Stimulated activated CD8-positive, alpha-beta memory T cell treated with anti-CD3 and anti-CD28 coated beads, Interleukin-15, amount 100 ng/mL, for 4 hours (primary cell): ENCODE measurements around the gene ACVRL1.

Experiments used
- DNase-seq, 2 donors: peaks; one replicate each; pipeline ENCODE4 v3.0.0-alpha.2; 2020; ENCODE audit warnings: low read depth in 2 of 2

ACVRL1 gene

GRCh38 chr12:51898506-51898905, 8.8 kb upstream of the ACVRL1 start:
- DNase-seq: no peak

GRCh38 chr12:51898937-51899336, 8.4 kb upstream of the ACVRL1 start:
- DNase-seq: no peak

GRCh38 chr12:51900323-51900889, 6.9 kb upstream of the ACVRL1 start:
- DNase-seq: no peak

DNA sequence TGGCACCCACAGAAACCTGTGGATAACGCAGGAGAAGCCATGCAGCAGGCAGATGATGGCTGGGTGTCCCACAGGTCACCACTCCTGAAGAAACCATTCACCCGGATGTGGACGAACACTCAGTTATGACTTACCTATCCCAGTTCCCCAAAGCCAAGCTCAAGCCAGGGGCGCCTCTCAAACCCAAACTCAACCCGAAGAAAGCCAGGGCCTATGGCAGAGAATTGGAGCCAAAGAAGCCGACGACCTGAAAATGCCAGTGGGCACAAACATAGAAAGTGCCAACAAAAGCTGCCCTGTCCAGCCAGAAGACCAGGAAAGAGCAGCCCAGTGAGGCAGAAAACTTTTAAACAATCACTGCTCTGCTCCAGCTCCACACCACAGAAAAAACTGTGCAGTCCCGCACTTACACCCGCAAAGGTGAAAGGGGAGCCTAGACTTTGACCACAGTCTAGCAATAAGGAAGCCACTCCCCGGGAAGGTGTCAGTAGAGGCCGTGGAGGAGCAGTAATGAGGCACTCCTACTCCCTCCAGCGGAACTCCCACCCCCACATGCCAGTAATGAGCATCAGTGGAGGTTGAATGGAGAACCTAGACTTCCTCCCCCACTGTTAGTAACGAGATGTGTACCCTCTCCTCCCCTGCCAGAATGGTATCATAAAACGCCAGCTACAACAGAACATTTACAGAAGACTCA, 6.0 kb upstream of the ACVRL1 start:
- no peak for DNase-seq

DNA sequence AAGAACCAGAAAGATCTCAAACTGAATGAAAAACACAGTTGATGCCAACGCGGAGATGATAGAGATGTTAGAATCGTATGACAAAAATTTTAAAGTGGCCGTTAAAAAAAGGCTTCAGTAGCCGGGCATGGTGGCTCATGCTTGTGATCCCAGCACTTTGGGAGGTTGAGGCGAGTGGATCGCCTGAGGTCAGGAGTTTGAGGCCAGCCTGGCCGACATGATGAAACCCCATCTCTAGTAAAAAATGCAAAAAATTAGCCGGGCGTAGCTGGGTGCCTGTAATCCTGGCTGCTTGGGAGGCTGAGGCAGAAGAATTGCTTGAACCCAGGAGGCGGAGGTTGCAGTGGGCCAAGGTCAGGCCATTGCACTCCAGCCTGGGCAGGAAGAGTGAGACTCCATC, 5.4 kb upstream of the ACVRL1 start:
- no peak for DNase-seq

DNA sequence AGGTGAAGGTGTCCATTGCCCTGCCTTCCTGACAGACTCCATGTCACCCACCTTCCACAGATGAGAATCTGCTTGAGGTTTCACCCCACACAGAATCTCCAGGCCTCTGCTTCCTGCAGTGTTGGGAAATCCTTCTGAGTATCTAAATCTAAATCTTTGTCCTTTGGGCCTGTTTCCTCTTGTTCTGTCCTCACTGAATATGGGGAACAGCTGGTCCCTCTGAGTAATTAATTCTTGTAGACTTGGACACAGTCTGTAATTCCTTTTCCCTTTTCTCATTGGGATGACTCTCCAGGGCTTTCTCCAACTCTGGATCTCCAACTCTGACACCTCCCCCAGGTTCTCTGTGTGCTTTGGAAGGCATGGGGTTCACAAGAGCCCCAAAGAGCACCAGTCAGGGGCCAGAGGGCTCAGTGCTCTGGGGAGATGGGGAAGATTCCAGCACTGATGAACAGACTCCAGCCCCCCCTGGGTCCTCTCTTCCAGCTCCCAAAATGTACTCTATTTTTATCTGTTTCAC, 2.3 kb upstream of the ACVRL1 start:
- no peak for DNase-seq

DNA sequence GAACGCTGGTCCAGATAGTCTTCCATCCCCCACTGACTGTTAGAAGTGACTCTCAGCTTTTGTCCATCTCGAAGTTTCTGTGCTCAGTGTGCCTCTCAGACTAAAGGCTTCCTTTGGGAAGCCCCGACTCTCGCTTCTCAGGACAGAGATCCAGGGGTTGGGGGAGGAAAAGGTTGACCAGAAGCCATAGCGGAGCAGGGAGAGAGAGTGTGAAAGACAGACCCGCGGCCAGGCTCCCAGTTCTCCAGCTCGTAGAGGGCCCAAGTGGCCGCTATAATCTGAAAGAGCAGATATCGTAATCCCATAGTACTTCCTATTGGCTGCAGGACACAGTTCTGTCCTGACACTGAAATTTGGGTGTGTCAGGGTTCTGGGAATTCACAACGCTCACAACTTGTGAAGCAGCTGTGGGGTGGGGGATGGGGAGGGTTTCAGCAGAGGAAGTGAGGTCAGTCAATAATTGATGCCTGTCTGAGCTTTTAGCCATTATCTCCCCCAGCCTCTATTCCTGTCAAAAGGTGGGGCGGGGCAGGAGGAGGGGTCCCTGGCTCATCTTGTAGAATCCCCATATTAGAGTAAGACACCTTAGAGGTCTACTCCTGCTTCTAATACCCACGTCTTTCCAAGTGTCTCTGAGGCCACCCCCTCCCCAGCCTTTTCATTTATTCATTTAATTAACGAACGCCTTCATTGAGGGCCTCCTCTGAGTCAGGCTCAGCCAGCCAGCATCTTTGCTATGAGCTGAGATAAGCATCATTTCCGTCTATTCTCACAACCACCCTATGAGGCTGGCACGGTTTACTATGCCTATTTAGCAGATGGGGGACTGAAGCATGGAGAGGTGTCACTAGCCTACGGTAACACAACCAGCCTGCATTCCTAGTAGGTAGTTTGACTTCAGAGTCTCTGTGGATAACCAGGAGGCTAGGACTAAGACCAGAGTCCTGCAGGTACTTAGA, 1.6 kb upstream of the ACVRL1 start:
- DNase-seq: no peak

- no peak for DNase-seq
Observed at GRCh38 chr12:51906430-51907082, 748 bp upstream of the ACVRL1 start.

GRCh38 chr12:51907856-51908425, 637 bp downstream of the ACVRL1 start:
- no peak for DNase-seq

GRCh38 chr12:51908876-51909592, 1.7 kb downstream of the ACVRL1 start:
- DNase-seq: no peak

- DNase-seq: no peak
Observed at GRCh38 chr12:51910168-51910567, 2.9 kb downstream of the ACVRL1 start.

DNA sequence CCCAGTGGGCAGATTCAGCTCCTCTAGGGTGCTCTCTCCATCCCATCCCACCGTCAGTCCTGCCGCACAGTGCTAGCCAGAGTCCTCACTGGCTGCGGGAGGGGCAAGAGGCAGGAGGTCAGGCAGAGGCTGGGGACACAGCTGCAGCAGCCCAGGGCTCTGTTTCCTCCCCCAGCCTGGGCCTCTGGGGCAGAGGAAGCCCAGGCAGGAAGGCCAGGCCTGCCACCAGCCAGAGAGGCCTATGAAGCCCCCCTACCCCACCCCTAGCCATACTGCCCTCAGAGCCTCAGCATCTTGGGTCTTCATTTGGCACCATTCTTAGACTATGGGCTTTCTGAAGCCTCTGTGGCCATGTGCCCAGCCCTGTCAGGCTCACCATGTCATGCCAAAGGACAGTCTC, 3.4 kb downstream of the ACVRL1 start:
- DNase-seq: no peak

DNA sequence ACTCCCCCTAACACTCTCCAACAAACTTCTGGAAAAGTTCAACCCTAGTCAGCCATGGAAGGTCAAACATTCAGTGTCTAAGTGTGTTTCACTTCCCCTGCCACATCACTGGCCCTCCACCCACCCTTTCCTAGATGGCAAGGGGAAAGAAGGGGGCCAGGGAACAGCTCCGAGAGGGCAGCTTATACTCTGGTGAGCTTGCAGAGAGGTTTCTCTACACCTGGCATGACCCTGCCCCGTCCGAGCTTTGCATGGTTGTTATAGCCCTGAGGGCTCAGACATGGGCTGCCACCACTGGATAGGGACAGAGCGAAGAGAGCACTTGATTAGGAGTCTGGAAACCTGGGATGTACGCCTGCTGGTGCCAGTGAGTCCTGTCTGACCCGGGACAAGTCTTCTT, 4.0 kb downstream of the ACVRL1 start:
- no peak for DNase-seq

DNA sequence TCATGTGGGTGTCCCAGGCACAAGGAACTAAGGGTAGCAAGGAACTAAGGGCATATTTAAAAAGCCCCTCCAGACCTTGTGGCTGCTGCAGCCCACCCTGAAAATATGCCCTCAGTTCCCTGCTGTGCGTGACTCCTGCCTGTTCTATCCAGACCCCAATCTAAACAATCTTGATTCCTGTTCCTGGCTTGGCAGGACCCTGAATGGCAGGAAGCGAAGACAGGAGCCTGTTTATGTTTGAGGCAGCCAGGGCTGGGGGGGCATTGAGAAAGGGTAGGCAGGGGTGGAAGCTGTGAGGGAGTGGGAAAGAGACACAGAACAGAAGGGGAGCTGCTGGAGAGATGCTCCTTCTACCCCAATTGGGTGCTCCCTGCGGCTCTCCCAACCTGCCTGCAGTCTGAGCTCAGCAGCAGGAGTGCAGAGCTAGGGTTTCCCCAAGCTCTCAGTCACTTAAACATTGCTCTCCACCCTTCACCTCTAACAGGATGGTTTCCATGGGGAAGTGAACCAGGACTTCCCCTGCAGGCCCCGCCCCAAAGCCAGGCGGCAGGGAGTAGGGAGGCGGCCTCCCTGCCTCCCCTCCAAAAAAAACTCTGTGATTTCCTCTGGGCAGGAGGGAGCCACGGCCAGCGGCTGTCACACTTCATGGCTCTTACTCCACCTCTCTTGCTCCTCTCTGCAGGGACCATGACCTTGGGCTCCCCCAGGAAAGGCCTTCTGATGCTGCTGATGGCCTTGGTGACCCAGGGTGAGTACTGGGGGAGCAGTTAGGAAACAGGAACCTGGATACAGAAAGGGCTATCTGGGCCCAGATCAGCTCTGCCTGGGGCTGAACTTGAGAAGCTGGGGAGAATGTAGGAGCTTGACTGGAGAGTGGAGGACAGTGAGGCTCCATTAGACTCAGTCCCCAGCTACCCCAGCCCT, 4.7 kb downstream of the ACVRL1 start:
- no peak for DNase-seq

DNA sequence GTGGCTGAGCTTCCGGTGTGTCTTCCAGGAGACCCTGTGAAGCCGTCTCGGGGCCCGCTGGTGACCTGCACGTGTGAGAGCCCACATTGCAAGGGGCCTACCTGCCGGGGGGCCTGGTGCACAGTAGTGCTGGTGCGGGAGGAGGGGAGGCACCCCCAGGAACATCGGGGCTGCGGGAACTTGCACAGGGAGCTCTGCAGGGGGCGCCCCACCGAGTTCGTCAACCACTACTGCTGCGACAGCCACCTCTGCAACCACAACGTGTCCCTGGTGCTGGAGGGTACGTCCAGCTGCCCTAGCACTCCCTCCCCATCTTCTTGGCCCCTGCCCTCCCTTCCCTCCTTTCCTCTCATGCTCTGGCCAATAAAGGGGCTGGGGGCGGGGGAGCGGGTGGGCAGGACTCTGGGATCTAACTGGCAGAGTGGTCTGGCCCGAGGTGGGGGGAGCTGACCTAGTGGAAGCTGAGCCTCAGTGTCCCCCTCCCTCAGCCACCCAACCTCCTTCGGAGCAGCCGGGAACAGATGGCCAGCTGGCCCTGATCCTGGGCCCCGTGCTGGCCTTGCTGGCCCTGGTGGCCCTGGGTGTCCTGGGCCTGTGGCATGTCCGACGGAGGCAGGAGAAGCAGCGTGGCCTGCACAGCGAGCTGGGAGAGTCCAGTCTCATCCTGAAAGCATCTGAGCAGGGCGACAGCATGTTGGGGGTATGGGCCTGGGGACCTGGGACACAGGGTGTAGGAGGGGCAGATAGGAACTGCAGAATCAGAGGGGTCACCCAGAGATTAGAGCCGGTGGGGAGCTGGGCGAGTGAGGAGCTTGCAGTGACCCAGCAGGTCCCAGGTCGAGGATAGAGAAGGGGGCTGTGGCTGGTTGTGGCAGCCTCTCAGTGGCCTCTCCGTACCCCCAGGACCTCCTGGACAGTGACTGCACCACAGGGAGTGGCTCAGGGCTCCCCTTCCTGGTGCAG, 6.0 kb downstream of the ACVRL1 start:
- DNase-seq: no peak

DNA sequence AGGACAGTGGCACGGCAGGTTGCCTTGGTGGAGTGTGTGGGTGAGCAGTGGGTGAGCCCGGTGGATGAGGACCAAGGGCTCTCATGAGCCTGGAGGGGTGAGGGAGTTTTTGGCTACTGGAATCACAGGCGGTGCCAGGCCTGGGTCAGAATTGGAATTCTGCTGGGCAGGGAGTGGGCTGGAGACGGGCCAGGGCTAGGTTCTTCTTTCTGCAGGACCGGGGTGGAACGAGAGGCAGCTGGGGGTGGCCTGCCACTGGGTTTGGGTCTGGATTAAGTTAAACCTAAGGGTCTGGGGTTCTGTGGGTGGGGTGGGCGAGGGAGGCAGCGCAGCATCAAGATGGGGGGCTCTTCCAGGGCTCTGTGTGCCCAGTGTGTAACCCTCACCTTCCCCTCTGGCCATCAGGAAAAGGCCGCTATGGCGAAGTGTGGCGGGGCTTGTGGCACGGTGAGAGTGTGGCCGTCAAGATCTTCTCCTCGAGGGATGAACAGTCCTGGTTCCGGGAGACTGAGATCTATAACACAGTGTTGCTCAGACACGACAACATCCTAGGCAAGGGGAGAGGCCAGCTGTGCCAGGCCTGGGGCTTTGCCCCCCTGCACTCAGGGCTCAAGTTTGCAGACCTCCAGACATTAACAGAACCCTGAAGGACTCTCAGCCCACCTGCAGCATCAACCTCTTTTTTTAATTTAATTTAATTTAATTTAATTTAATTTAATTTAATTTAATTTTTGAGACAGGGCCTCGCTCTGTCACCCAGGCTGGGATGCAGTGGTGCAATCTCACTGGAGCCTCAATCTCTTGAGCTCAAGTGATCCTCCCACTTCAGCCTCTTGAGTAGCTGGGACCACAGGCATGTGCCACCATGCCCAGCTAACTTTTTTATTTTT, 7.0 kb downstream of the ACVRL1 start:
- no peak for DNase-seq

DNA sequence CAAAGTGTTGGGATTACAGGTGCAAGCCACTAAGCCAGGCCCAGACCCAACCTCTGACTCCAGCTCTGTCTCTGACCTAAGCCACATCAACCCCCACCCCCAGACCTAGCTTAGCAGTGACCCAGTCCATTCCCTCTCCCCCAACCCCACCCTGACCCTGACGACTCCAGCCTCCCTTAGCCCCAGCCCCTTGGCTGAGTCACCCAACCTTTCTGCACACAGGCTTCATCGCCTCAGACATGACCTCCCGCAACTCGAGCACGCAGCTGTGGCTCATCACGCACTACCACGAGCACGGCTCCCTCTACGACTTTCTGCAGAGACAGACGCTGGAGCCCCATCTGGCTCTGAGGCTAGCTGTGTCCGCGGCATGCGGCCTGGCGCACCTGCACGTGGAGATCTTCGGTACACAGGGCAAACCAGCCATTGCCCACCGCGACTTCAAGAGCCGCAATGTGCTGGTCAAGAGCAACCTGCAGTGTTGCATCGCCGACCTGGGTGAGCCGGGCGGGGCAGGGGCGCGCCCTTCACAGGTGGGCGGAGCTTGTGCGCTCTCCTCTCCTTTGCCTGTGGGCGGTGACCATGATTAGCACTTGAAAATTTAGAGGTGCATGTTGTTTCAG, 7.8 kb downstream of the ACVRL1 start:
- no peak for DNase-seq
